Upper lobe of left lung (tissue), 6 donors: Measurements from ENCODE around the gene SMARCB1. TPM values are rescaled to one million over a fixed set of nuclear protein-coding genes. Genes with fewer than 3 reads are reported as not detected.

Source experiments
- ATAC-seq, 2 donors: fragments of 200-7000 bp; cut with Tn5 transposase; one replicate each; pipeline ENCODE4 v1.9.1; 2022; ENCODE audit warnings: mild to moderate bottlenecking in 2 of 2, moderate library complexity in 2 of 2; ENCODE audit not compliant: low FRiP score in 2 of 2
- DNase-seq, 2 donors: peaks; one replicate each; pipeline ENCODE4 v3.0.0-alpha.2; 2019 to 2020
- H3K27ac ChIP-seq, 4 donors: fragments of 200-600 bp; sonication (generic); one replicate each; pipeline ENCODE4 v1.5.1; 2016 to 2019
- H3K27me3 ChIP-seq, 4 donors: fragments of 200-600 bp; sonication (generic); one replicate each; pipeline ENCODE4 v1.5.1; 2017 to 2019
- H3K36me3 ChIP-seq, 4 donors: fragments of 200-600 bp; sonication (generic); one replicate each; pipeline ENCODE4 v1.5.1; 2016 to 2019
- H3K4me1 ChIP-seq, 4 donors: fragments of 200-600 bp; sonication (generic); one replicate each; pipeline ENCODE4 v1.5.1; 2018 to 2019
- H3K4me3 ChIP-seq, 4 donors: fragments of 200-600 bp; sonication (generic); one replicate each; pipeline ENCODE4 v1.5.1; 2017 to 2019; ENCODE audit warnings: mild to moderate bottlenecking in 2 of 4, moderate library complexity in 1 of 4
- H3K9me3 ChIP-seq, 4 donors: fragments of 200-600 bp; sonication (generic); one replicate each; pipeline ENCODE4 v1.5.1; 2018 to 2019
- EP300 ChIP-seq, 4 donors: sonication (generic); formaldehyde crosslinking; IDR thresholded peaks; one replicate each; pipeline ENCODE4 v1.5.1; 2017; ENCODE audit warnings: antibody characterized with exemption in 4 of 4, control low read depth in 2 of 4
- POLR2A ChIP-seq, 4 donors: fragments of 450-650 bp; IDR thresholded peaks; one replicate each; pipeline ENCODE4 v1.5.1; 2016 to 2017; ENCODE audit warnings: antibody characterized with exemption in 4 of 4, mild to moderate bottlenecking in 2 of 4
- POLR2AphosphoS5 ChIP-seq, 2 donors: sonication (generic); formaldehyde crosslinking; IDR thresholded peaks; one replicate each; pipeline ENCODE4 v1.5.1; 2017; ENCODE audit warnings: antibody characterized with exemption in 2 of 2
- WGBS, 2 donors: methylation state at CpG; one replicate each; pipeline ENCODE4 v1.1.5; 2017 to 2018; 5-methylcytosine and 5-hydroxymethylcytosine counted together
- total RNA-seq, 6 donors: library from RNA; depleted of rRNA in 4 of 6; stranded (reverse); fragments of >200 nt in 4 of 6; gene quantifications; one replicate each; pipeline versions ENCODE4 v1.1.0 to v1.2.1, GENCODE V29; 2016 to 2021
- TF ChIP-seq, protein P1 (sequence below), 6 experiments: fragments of 450-650 bp in 4 of 6; fragments of 200-600 bp in 2 of 6; sonication (generic) in 2 of 6; IDR thresholded peaks; one replicate each; pipeline ENCODE4 v1.5.1; 2016 to 2019; ENCODE audit warnings: antibody characterized with exemption in 6 of 6
- donor health status: DM: no; HTN: no; CAD: no; lungs with moderate emphysema.
- donor health status: DM: no; HTN: yes; CAD: no; lungs with severe emphysema.

The SMARCB1 gene
- total RNA-seq, 6 donors from 2014 or later, result 42.8 to 72.8 (median 57.1) TPM

GRCh38 chr22:23849009-23850006 is 62.5 kb downstream of the SMARCB1 start:
- no peaks in the 10 kb centered on the region for H3K27me3 ChIP-seq
- no peaks in the 10 kb centered on the region for H3K36me3 ChIP-seq
- H3K4me3 ChIP-seq, result peak overlapping the region in 1 of 4 donors; percentile 16
- ATAC-seq, result peak; percentile 88 to 94
- H3K4me1 ChIP-seq, result peaks cover 15 to 17% (median 16%) of the 10 kb centered on the region in 4 donors
- H3K27ac ChIP-seq, result no peak overlapping the region
- peak; percentile 82 to 99 for DNase-seq
- no peaks in the 10 kb centered on the region for H3K9me3 ChIP-seq
- TF ChIP-seq POLR2AphosphoS5 (IDR thresholded peaks at IDR 0.05) (no peak), EP300 (IDR thresholded peaks at IDR 0.05) (no peak)
- TF ChIP-seq, protein P1, sequence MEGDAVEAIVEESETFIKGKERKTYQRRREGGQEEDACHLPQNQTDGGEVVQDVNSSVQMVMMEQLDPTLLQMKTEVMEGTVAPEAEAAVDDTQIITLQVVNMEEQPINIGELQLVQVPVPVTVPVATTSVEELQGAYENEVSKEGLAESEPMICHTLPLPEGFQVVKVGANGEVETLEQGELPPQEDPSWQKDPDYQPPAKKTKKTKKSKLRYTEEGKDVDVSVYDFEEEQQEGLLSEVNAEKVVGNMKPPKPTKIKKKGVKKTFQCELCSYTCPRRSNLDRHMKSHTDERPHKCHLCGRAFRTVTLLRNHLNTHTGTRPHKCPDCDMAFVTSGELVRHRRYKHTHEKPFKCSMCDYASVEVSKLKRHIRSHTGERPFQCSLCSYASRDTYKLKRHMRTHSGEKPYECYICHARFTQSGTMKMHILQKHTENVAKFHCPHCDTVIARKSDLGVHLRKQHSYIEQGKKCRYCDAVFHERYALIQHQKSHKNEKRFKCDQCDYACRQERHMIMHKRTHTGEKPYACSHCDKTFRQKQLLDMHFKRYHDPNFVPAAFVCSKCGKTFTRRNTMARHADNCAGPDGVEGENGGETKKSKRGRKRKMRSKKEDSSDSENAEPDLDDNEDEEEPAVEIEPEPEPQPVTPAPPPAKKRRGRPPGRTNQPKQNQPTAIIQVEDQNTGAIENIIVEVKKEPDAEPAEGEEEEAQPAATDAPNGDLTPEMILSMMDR (IDR thresholded peaks at IDR 0.05), result peak; percentile 94 to 99 (median 96)
- 16 to 34% methylated on average over 10 to 47 of the region's 62 CpGs for WGBS, 2 donors

- Histone ChIP-seq H3K4me3 (no peak overlapping the region), H3K9me3 (no peaks in the 10 kb centered on the region), H3K4me1 (peaks cover 7 to 10% (median 10%) of the 10 kb centered on the region in 4 donors), H3K36me3 (no peaks in the 10 kb centered on the region), H3K27ac (no peak overlapping the region), H3K27me3 (no peaks in the 10 kb centered on the region)
- 79 to 92% methylated on average over 14 to 16 of the region's 16 CpGs for WGBS, 2 donors
- no peak for TF ChIP-seq POLR2AphosphoS5 (IDR thresholded peaks at IDR 0.05)
- TF ChIP-seq EP300 (IDR thresholded peaks at IDR 0.05), result no peak
- TF ChIP-seq, protein P1 (IDR thresholded peaks at IDR 0.05), result no peak
- TF ChIP-seq POLR2A (IDR thresholded peaks at IDR 0.05), result no peak
- ATAC-seq (peak in 1 of 2 donors; percentile 4), DNase-seq (peak in 1 of 2 donors; percentile 53)
Observed at GRCh38 chr22:23850136-23850611, 63.4 kb downstream of the SMARCB1 start.

DNA sequence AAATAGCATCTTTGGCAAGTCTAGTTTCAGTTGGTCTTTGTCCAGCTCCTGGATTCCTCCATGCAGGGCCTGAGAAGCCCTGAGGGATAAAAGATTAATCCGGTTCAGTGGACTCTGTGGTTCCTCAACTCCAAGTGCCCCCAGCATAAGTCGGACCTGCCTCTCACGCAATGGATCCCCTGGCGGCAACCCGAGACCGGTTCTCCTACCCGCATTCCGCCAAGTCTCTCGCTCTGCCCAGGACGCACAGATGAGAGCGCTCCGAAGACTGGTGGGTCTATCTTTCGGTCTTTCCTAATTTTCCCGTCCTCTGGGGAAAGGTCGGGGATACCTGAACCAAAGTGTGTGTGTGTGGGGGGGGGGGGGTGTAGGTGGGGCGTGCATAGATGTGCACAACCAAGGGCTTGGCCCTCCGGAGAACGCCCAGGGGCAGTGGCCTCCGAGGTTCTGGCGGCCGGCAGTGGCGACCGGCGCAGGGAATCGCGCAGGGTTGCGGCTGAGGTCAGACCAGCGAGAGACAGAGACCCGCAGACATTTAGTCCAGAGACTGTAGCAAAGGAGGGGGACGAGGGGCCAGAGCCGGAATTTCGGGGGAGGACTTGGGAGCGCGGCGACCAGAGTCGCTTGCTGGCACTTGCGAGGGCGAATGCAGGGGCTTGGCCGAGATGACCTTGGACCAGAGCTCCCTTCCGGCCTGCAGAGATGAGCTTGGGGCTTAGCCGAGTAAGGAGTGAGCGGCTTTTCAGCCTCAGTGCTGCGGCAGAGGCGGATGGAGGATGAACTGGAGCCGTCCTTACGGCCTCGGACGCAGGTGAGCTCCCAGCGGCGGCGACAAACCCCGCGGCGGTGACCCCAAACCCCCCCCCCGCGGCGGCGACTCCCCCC is 70.2 kb downstream of the SMARCB1 start:
- H3K27ac ChIP-seq, result peak overlapping the region; percentile 85 to 93 (median 87)
- ATAC-seq (peak; percentile 73 to 75), DNase-seq (peak; percentile 50 to 86)
- no peaks in the 10 kb centered on the region for H3K9me3 ChIP-seq
- H3K36me3 ChIP-seq, result no peaks in the 10 kb centered on the region
- 13 to 14% methylated on average over 29 to 37 of the region's 58 CpGs for WGBS, 2 donors
- TF ChIP-seq POLR2AphosphoS5 (IDR thresholded peaks at IDR 0.05), result no peak
- TF ChIP-seq, protein P1 (IDR thresholded peaks at IDR 0.05), result peak in 2 of 6 experiments; percentile 7 to 21
- H3K27me3 ChIP-seq, result no peaks in the 10 kb centered on the region
- peak overlapping the region; percentile 60 to 84 (median 70) for H3K4me3 ChIP-seq
- H3K4me1 ChIP-seq, result peaks cover 16 to 24% (median 20%) of the 10 kb centered on the region in 4 donors

DNA sequence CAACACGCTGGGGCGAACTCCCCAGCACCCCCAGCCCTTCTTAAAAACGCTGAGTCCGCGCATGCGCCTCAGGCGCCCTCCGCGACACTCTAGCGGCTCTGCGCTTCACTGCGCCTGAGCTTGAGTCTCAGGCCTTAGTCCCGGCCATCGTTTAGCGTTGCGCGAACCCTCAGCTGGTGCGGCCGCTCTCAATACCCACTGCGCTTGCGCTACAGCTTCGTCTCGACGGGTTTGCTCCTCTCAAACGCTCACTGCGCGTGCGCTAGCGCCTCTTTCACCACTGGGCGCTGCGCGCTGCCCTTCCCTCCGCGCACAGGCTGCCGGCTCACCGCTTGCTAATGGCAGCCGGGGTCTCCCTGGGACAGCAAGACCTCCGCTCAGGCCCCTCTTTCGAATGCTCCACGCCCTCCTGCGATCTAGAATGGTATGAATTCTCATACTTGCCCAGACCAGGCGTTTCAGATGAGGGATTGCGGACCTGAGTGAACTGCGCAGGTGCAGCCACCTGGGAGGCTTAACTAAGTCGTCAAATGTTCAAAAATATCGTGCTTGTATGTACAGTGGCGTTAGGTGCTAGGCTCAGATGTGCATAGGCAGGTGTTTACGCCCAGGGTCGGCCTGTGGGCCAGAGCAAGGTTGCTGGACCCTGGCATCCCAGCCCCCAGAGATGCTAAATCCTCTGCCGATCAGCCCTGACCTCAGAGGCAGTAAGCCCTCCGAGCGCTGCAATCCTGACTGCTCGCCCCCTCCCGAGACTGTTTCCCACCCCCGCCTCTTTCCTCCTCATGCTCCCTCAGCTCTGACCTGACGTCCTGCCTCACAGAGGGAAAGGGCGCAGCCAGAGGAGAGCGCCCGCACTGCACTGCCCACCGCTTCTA is 71.1 kb downstream of the SMARCB1 start, which contains the start of gene SLC2A11:
Gene SLC2A11, plus strand, starts transcription at position 270 of the 878 bp plus-strand sequence. Its CDS starts 125 bp downstream, at position 395.
- TF ChIP-seq, protein P1 (IDR thresholded peaks at IDR 0.05), result peak in 4 of 6 experiments; percentile 51 to 75 (median 70)
- TF ChIP-seq POLR2AphosphoS5 (IDR thresholded peaks at IDR 0.05) (peak; percentile 84 to 89), EP300 (IDR thresholded peaks at IDR 0.05) (no peak), POLR2A (IDR thresholded peaks at IDR 0.05) (peak in 3 of 4 donors; percentile 56 to 86 (median 69))

More for the DNA sequence above, 71.1 kb downstream of the SMARCB1 start, which contains the start of gene SLC2A11:
- ATAC-seq (peak; percentile 98 to 99), DNase-seq (peak; percentile 94 to 96)
- Histone ChIP-seq H3K4me3 (peak within 1 kb of the TSS; percentile 60 to 84 (median 70)), H3K9me3 (no peaks in the 10 kb centered on the region), H3K27me3 (no peaks in the 10 kb centered on the region), H3K27ac (peak within 1 kb of the TSS; percentile 85 to 93 (median 87)), H3K4me1 (peaks cover 16 to 24% (median 20%) of the 10 kb centered on the region in 4 donors), H3K36me3 (no peaks in the 10 kb centered on the region)
- WGBS, 2 donors, result 0 to 1% methylated on average over 5 to 52 of the region's 60 CpGs
